HepG2 (cell line): Measurements from ENCODE around the gene PLN. TPM values are rescaled to one million over a fixed set of nuclear protein-coding genes. Genes with fewer than 3 reads are reported as not detected.

Source experiments
- ATAC-seq: fragments of 200-7000 bp; cut with Tn5 transposase; 3 replicates; pipeline ENCODE4 v1.9.1; 2020; ENCODE audit warnings: mild to moderate bottlenecking, moderate library complexity
- BruUV-seq: library from RNA; stranded (reverse); fragments of 400-500 nt; replicated peaks from 2 replicates; lab custom pipeline; 2021; lab: Mats Ljungman, UMichigan
- CTCF ChIA-PET: fragments of 300-600 bp; formaldehyde crosslinking; extraction: SDS; loops from one replicate; lab custom pipeline; 2021; ENCODE audit warnings: low total read pairs, inconsistent platforms, low intra/inter-chr PET ratio; lab: Yijun Ruan, JAX
- POLR2A ChIA-PET: fragments of 350-600 bp; sonication (Branson Sonifier 250); formaldehyde crosslinking; loops from one replicate; lab custom pipeline; 2020; ENCODE audit warnings: antibody characterized with exemption, inconsistent platforms; lab: Yijun Ruan, JAX
- DNase-seq: peaks from one replicate; pipeline ENCODE4 v3.0.0-alpha.2; 2015; ENCODE audit warnings: low spot score
- FAIRE-seq: peaks from 3 replicates; lab custom pipeline; 2011; peaks lifted over from hg19 to GRCh38; lab: Jason Lieb, UNC
- H2AFZ ChIP-seq: one replicate; pipeline ENCODE4 v1.6.1; 2011; ENCODE audit warnings: low read length, inconsistent platforms
- H3K27ac ChIP-seq: fragments of 300-600 bp; 3 replicates; pipeline ENCODE4 v1.8.0; 2011; ENCODE audit warnings: mixed run types, mild to moderate bottlenecking, mixed read lengths, low read length, inconsistent platforms; ENCODE audit not compliant: insufficient read depth; ENCODE audit errors: extremely low read length
- H3K27me3 ChIP-seq, 2 experiments: fragments of 200-600 bp in 1 of 2; 2 replicates in 1 of 2; 3 replicates in 1 of 2; pipeline versions ENCODE4 v1.6.0 to v1.8.0; 2011; ENCODE audit warnings: low read length in 2 of 2, mild to moderate bottlenecking in 2 of 2, moderate library complexity in 2 of 2, inconsistent platforms in 1 of 2; ENCODE audit not compliant: insufficient read depth in 2 of 2, control insufficient read depth in 1 of 2
- H3K36me3 ChIP-seq, 2 experiments: fragments of 200-600 bp in 1 of 2; replicated peaks in 1 of 2; 2 replicates in 1 of 2; 3 replicates in 1 of 2; pipeline versions ENCODE4 v1.5.1 to v1.8.0; 2011; ENCODE audit warnings: low read length in 2 of 2, inconsistent platforms in 1 of 2; ENCODE audit not compliant: insufficient read depth in 2 of 2, control insufficient read depth in 1 of 2
- H3K4me1 ChIP-seq: 2 replicates; pipeline ENCODE4 v1.5.1; 2012; ENCODE audit warnings: low read length, inconsistent platforms; ENCODE audit not compliant: insufficient read depth
- H3K4me2 ChIP-seq: 2 replicates; pipeline ENCODE4 v1.6.0; 2011; ENCODE audit warnings: low read depth, low read length, inconsistent platforms
- H3K4me3 ChIP-seq, 3 experiments: fragments of 200-600 bp in 1 of 3; sonication (generic), shearing (Covaris generic) in 1 of 3; replicated peaks in 1 of 3; 2 replicates each; pipeline ENCODE4 v1.5.1; 2011 to 2016; ENCODE audit warnings: low read length in 3 of 3, inconsistent platforms in 2 of 3, low read depth in 2 of 3, mild to moderate bottlenecking in 2 of 3, control low read depth in 1 of 3, mixed read lengths in 1 of 3; ENCODE audit not compliant: insufficient read depth in 1 of 3
- H3K79me2 ChIP-seq: one replicate; pipeline ENCODE4 v1.6.1; 2011; ENCODE audit warnings: low read length, inconsistent platforms; ENCODE audit not compliant: insufficient read depth
- H3K9ac ChIP-seq: 2 replicates; pipeline ENCODE4 v1.6.0; 2011; ENCODE audit warnings: mild to moderate bottlenecking, low read depth, low read length, inconsistent platforms; ENCODE audit not compliant: insufficient read depth
- H3K9me3 ChIP-seq: 2 replicates; pipeline ENCODE4 v1.5.1; 2012; ENCODE audit warnings: mild to moderate bottlenecking, low read length
- H4K20me1 ChIP-seq: 2 replicates; pipeline ENCODE4 v1.6.0; 2011; ENCODE audit warnings: inconsistent platforms, mild to moderate bottlenecking, low read length, moderate library complexity; ENCODE audit not compliant: insufficient read depth
- CEBPB ChIP-seq: IDR thresholded peaks from 2 replicates; pipeline ENCODE4 v1.6.1; 2011; ENCODE audit warnings: low read depth, low read length, improper control_type of control experiment, borderline replicate concordance
- KAT7 ChIP-seq: IDR thresholded peaks from 2 replicates; pipeline ENCODE4 v1.6.1; 2018; ENCODE audit warnings: borderline replicate concordance, missing compliant biosample characterization
- MYC ChIP-seq: sonication (generic); formaldehyde crosslinking; IDR thresholded peaks from 2 replicates; pipeline ENCODE4 v1.9.0; 2021; ENCODE audit warnings: missing genetic modification reagents, borderline replicate concordance
- RAD21 ChIP-seq: fragments of 450-650 bp; formaldehyde crosslinking; IDR thresholded peaks from 2 replicates; pipeline ENCODE4 v1.5.0; 2020; ENCODE audit warnings: mild to moderate bottlenecking
- RARG ChIP-seq: sonication (generic); formaldehyde crosslinking; IDR thresholded peaks from 2 replicates; pipeline ENCODE4 v1.4.0; 2020; ENCODE audit warnings: low read depth, mild to moderate bottlenecking, missing genetic modification reagents
- SMC3 ChIP-seq: IDR thresholded peaks from 2 replicates; pipeline ENCODE4 v1.6.1; 2011; ENCODE audit warnings: low read length, improper control_type of control experiment
- STAG1 ChIP-seq: sonication (generic); formaldehyde crosslinking; IDR thresholded peaks from 2 replicates; pipeline ENCODE4 v1.4.0; 2020; ENCODE audit warnings: missing genetic modification reagents
- WGBS: methylation state at CpG from one replicate; pipeline ENCODE4 v1.1.6; 2017; ENCODE audit warnings: low lambda C conversion rate; 5-methylcytosine and 5-hydroxymethylcytosine counted together
- in situ Hi-C: cut with HindIII; loops from 2 replicates; pipeline ENCODE4 v1.10.0; 2017; ENCODE audit warnings: low pct_unique_long_range_greater_than_20kb; ENCODE audit not compliant: extremely low pct_ligation_motif_present
- intact Hi-C: fragments of 100-400 bp; cut with micrococcal nuclease; formaldehyde crosslinking; loops from one replicate; pipeline ENCODE4 v1.10.0; 2022; ENCODE audit not compliant: unreplicated experiment
- polyA plus RNA-seq, 8 experiments: library from polyadenylated mRNA; depleted of rRNA in 3 of 8; stranded (reverse) in 7 of 8; unstranded in 1 of 8; fragments of >200 nt; fragmentation: Illumina TruSeq in 4 of 8; extraction: Trizol in 4 of 8; gene quantifications; 2 replicates each; pipeline versions ENCODE4 v1.2.1 to v1.2.3, GENCODE V29; 2011 to 2016; ENCODE audit warnings: low read depth in 4 of 8, missing spikeins in 1 of 8, mixed read lengths in 1 of 8; ENCODE audit not compliant: insufficient read depth in 1 of 8
- total RNA-seq, 5 experiments: library from RNA; depleted of rRNA; stranded (reverse); fragments of >200 nt; fragmentation: Illumina TruSeq; extraction: Trizol; gene quantifications; 2 replicates each; pipeline ENCODE4 v1.2.3, GENCODE V29; 2016; ENCODE audit warnings: low read depth in 1 of 5
- TF ChIP-seq, protein P1 (sequence below): sonication (generic); formaldehyde crosslinking; IDR thresholded peaks from 2 replicates; pipeline ENCODE4 v1.5.0; 2020; ENCODE audit warnings: mild to moderate bottlenecking, missing genetic modification reagents, moderate library complexity
- TF ChIP-seq, protein P2 (sequence below): IDR thresholded peaks from 2 replicates; pipeline ENCODE4 v1.6.1; 2012; ENCODE audit warnings: low read depth, low read length, improper control_type of control experiment

The PLN gene
- total and polyA plus RNA-seq, 2 of the 13 experiments (the other 11 are each of a cell fraction or from before 2014, with no cell fraction given) = not detected

DNA sequence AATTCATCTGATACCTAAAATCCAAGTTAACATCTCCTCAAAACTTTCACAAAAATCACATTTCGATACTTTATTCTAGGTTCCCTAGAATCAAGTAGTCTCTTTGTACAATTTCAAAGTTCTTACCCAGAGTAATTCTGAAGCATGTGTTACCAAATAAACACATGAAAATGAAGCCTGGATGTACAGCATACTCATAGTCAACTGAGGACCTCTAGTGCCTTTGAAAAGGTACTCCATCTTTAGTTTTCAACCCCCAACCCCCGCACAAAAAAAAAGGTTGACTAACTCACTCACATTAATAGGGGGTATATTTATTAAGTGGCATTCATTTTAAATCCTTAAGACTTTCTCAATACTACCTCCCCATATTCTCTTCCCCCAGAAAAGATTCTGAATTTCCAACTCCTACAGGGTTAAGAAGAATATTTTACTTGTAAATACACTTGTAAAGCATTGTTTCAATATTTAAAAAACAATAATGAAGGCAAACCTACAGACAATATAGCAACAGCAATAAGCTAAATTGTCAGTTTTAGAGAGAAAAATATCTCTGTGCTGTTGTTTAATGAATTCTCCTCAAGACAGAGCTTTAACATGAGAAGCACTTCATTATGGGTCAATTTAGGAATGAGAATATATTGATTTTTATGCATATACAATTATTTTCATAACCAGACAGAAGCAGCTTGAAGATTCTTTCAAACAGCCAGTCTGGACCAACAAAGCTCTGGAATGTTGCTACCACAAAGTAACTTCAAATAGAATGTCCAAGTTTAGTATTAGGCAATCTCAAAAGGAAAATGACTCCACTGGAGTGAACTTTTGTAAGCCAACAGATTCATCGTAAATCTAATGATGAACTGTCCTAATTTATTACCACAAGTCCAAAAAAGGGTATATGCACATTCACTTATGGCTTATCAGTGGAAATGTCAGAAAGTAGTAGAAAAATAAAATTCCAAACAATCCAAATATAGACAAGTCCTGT is 3.3 kb downstream of the PLN start:
- intact Hi-C loops (loop anchor here (1.0 kb wide), 3 partner anchors 42 to 575 kb away; no protein-coding TSS in a partner anchor), in situ Hi-C loops (no loop called here)
- no peaks in the 10 kb centered on the region for H3K36me3 ChIP-seq
- under 1% methylated on average over 3 of the region's 3 CpGs for WGBS
- ATAC-seq (peak; percentile 93), DNase-seq (peak; percentile 44), FAIRE-seq (peak; percentile 57)
- no peak for TF ChIP-seq RARG (CRISPR knock-in tag)
- TF ChIP-seq, protein P1, sequence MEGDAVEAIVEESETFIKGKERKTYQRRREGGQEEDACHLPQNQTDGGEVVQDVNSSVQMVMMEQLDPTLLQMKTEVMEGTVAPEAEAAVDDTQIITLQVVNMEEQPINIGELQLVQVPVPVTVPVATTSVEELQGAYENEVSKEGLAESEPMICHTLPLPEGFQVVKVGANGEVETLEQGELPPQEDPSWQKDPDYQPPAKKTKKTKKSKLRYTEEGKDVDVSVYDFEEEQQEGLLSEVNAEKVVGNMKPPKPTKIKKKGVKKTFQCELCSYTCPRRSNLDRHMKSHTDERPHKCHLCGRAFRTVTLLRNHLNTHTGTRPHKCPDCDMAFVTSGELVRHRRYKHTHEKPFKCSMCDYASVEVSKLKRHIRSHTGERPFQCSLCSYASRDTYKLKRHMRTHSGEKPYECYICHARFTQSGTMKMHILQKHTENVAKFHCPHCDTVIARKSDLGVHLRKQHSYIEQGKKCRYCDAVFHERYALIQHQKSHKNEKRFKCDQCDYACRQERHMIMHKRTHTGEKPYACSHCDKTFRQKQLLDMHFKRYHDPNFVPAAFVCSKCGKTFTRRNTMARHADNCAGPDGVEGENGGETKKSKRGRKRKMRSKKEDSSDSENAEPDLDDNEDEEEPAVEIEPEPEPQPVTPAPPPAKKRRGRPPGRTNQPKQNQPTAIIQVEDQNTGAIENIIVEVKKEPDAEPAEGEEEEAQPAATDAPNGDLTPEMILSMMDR = peak; percentile 60
- TF ChIP-seq RAD21 (CRISPR knock-in tag) = peak; percentile 48; the same call in 1 of the 2 replicates
- TF ChIP-seq, protein P2, sequence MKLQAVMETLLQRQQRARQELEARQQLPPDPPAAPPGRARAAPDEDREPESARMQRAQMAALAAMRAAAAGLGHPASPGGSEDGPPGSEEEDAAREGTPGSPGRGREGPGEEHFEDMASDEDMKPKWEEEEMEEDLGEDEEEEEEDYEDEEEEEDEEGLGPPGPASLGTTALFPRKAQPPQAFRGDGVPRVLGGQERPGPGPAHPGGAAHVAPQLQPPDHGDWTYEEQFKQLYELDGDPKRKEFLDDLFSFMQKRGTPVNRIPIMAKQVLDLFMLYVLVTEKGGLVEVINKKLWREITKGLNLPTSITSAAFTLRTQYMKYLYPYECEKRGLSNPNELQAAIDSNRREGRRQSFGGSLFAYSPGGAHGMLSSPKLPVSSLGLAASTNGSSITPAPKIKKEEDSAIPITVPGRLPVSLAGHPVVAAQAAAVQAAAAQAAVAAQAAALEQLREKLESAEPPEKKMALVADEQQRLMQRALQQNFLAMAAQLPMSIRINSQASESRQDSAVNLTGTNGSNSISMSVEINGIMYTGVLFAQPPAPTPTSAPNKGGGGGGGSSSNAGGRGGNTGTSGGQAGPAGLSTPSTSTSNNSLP = 0 out of 2 replicates have a peak, but pooled peaks have one; percentile 33
- TF ChIP-seq KAT7 (CRISPR knock-in tag) = no peak
- TF ChIP-seq CEBPB = 0 out of 2 replicates have a peak, but pooled peaks have one; percentile 10
- TF ChIP-seq STAG1 (CRISPR knock-in tag) = peak; percentile 70
- TF ChIP-seq SMC3 = peak; percentile 74
- TF ChIP-seq MYC = no peak
- no TSS peak for BruUV-seq
- no peaks in the 10 kb centered on the region for H3K79me2 ChIP-seq
- H3K27ac ChIP-seq = no peak overlapping the region
- no peak overlapping the region for H3K9ac ChIP-seq
- no peaks in the 10 kb centered on the region for H4K20me1 ChIP-seq
- no peak overlapping the region for H3K4me3 ChIP-seq
- H3K4me1 ChIP-seq = no peaks in the 10 kb centered on the region
- H3K9me3 ChIP-seq = no peaks in the 10 kb centered on the region
- CTCF ChIA-PET = interaction anchor here (0.8 to 1.4 kb wide), 4 partner anchors 266 to 711 kb away, joined by 3 to 10 read pairs (median 4); no protein-coding TSS in a partner anchor
- H3K27me3 ChIP-seq = no peaks in the 10 kb centered on the region
- H3K4me2 ChIP-seq = no peak overlapping the region
- POLR2A ChIA-PET = no interaction called here
- H2AFZ ChIP-seq = no peak overlapping the region
